Umbilical cord (tissue), 1 donor: Measurements from ENCODE around the gene TGIF2. TPM values are rescaled to one million over a fixed set of nuclear protein-coding genes. Genes with fewer than 3 reads are reported as not detected.

Experiments used
- total RNA-seq: library from RNA; depleted of rRNA; stranded (reverse); fragments of >200 nt; gene quantifications from one replicate; pipeline ENCODE4 v1.2.3, GENCODE V29; 2014; ENCODE audit warnings: low replicate concordance; ENCODE audit not compliant: insufficient read depth

The TGIF2 gene
- total RNA-seq, 1 donor from 2014 or later: 6.0 TPM

Other genes starting within 250 kb of the TGIF2 start
- gene MYL9, start 32.1 kb upstream of the TGIF2 start, total RNA-seq: 46.5 TPM
- 21.4 TPM for gene RAB5IF, start 32.2 kb downstream of the TGIF2 start, total RNA-seq
- not detected for gene SLA2, start 72.6 kb downstream of the TGIF2 start, total RNA-seq
- 10.8 TPM for gene NDRG3, start 172.5 kb downstream of the TGIF2 start, total RNA-seq
- gene DSN1, start 200.2 kb downstream of the TGIF2 start, total RNA-seq: 7.5 TPM